ENCODE measurements around the gene SLC16A6. TPM values are rescaled to one million over a fixed set of nuclear protein-coding genes. Genes with fewer than 3 reads are reported as not detected.

SLC16A6 gene
- polyA plus RNA-seq, 1 of the 3 experiments (the other 2 are of a cell fraction), result not detected

DNA sequence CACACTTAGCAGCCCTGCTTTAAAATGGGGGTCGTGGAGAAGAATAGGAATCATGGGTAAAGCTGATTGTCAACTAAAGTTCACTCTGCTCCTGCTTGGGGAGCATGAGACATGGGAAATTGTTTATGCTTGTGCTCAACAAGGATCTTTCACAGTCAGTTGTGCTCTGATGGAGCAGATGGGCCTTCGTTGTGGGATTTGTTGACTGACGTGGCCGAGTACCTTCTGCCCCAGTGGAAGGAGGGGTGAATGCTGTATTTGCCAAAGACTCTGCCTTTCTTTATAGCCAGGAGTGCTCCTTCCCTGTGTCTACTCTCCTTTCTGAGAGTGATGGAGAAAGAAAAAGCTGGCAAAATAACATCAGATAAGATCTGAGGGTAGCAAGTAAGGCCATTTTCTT lies 11.7 kb upstream of the SLC16A6 start:
- Histone ChIP-seq H2AFZ (ENCODE audit: low read depth) (no peak overlapping the region), H3F3A (replicated peaks; ENCODE audit: insufficient read depth) (no peaks in the 10 kb centered on the region), H3K79me2 (ENCODE audit: insufficient read depth) (no peaks in the 10 kb centered on the region), H3K27ac (ENCODE audit: low read depth in 2 of 2, low read length in 1 of 2) (no peak overlapping the region), H3K9me3 (no peaks in the 10 kb centered on the region), H3K9ac (no peak overlapping the region), H3K4me1 (ENCODE audit: control insufficient read depth in 1 of 2, insufficient read depth in 2 of 2, low read depth in 1 of 2, low read length in 1 of 2) (no peaks in the 10 kb centered on the region; a peak in 1 of 4 replicates), H3K27me3 (ENCODE audit: insufficient read depth) (peaks cover 5% of the 10 kb centered on the region; the same call in 1 of the 2 replicates), H4K20me1 (ENCODE audit: insufficient read depth) (no peaks in the 10 kb centered on the region), H3K4me2 (no peak overlapping the region), H3K36me3 (replicated peaks in 1 of 2; ENCODE audit: control insufficient read depth in 1 of 2, insufficient read depth in 2 of 2, low read length in 1 of 2) (no peaks in the 10 kb centered on the region), H3K9me2 (no peaks in the 10 kb centered on the region), H3K4me3 (ENCODE audit: low read depth in 2 of 2, low read length in 1 of 2) (no peak overlapping the region)
- no peak for TF ChIP-seq GABPA (IDR thresholded peaks at IDR 0.05; ENCODE audit: low read depth)
- TF ChIP-seq POLR2AphosphoS5 (IDR thresholded peaks at IDR 0.05; ENCODE audit: low read depth, low read length), result no peak
- TF ChIP-seq RFX5 (IDR thresholded peaks at IDR 0.05; ENCODE audit: low read length), result no peak
- TF ChIP-seq, protein P1, sequence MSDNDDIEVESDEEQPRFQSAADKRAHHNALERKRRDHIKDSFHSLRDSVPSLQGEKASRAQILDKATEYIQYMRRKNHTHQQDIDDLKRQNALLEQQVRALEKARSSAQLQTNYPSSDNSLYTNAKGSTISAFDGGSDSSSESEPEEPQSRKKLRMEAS (IDR thresholded peaks at IDR 0.05; ENCODE audit: low read depth), result no peak
- TF ChIP-seq, protein P2, sequence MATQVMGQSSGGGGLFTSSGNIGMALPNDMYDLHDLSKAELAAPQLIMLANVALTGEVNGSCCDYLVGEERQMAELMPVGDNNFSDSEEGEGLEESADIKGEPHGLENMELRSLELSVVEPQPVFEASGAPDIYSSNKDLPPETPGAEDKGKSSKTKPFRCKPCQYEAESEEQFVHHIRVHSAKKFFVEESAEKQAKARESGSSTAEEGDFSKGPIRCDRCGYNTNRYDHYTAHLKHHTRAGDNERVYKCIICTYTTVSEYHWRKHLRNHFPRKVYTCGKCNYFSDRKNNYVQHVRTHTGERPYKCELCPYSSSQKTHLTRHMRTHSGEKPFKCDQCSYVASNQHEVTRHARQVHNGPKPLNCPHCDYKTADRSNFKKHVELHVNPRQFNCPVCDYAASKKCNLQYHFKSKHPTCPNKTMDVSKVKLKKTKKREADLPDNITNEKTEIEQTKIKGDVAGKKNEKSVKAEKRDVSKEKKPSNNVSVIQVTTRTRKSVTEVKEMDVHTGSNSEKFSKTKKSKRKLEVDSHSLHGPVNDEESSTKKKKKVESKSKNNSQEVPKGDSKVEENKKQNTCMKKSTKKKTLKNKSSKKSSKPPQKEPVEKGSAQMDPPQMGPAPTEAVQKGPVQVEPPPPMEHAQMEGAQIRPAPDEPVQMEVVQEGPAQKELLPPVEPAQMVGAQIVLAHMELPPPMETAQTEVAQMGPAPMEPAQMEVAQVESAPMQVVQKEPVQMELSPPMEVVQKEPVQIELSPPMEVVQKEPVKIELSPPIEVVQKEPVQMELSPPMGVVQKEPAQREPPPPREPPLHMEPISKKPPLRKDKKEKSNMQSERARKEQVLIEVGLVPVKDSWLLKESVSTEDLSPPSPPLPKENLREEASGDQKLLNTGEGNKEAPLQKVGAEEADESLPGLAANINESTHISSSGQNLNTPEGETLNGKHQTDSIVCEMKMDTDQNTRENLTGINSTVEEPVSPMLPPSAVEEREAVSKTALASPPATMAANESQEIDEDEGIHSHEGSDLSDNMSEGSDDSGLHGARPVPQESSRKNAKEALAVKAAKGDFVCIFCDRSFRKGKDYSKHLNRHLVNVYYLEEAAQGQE (IDR thresholded peaks at IDR 0.05; ENCODE audit: low read depth, low read length), result no peak
- no peak for TF ChIP-seq ELF1 (IDR thresholded peaks at IDR 0.05)
- TF ChIP-seq JUND (IDR thresholded peaks at IDR 0.05), result no peak
- TF ChIP-seq RAD21 (IDR thresholded peaks at IDR 0.05; ENCODE audit: low read length), result no peak
- no peak for DNase-seq
- POLR2A ChIA-PET, result no interaction called here
- WGBS (ENCODE audit: low lambda C conversion rate), result 13% methylated on average over 4 of the region's 4 CpGs
- CTCF ChIA-PET, result interaction anchor here (1.4 to 2.0 kb wide), 3 partner anchors 10 to 97 kb away, joined by 3 to 4 read pairs (median 3); no protein-coding TSS in a partner anchor

DNA sequence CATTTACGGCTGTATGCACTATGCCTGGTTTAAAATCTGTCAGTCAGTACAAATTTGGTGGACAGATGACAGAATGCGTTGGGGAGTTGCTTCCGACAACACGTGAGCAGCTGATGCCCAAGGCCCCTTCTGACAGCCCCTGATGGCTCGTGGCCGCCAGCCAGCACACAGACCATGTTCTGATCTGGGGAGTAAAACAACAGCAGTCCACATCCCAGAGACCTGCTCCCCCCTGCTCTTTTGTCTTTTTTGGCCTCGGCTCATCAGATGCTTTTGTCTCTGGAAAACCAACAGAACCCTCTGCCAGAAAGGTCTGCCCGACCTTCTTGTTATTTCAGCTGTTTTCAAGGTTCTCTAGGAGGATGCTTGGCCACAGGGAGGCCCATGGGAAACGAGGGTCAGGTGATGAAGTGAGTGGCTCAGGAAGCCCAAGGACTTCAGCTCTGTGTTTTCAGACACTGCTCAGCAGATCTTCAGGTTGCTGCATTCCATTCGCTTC lies 11.2 kb upstream of the SLC16A6 start:
- WGBS (ENCODE audit: low lambda C conversion rate), result 38% methylated on average over 10 of the region's 10 CpGs
- Histone ChIP-seq H3K27ac (ENCODE audit: low read depth in 2 of 2, low read length in 1 of 2) (no peak overlapping the region), H3K9me2 (no peaks in the 10 kb centered on the region), H4K20me1 (ENCODE audit: insufficient read depth) (no peaks in the 10 kb centered on the region), H3K27me3 (ENCODE audit: insufficient read depth) (no peaks in the 10 kb centered on the region; the same call in 1 of the 2 replicates), H3K4me2 (no peak overlapping the region), H3K9me3 (no peaks in the 10 kb centered on the region), H3K4me1 (ENCODE audit: control insufficient read depth in 1 of 2, insufficient read depth in 2 of 2, low read depth in 1 of 2, low read length in 1 of 2) (no peaks in the 10 kb centered on the region; a peak in 1 of 4 replicates), H3K36me3 (replicated peaks in 1 of 2; ENCODE audit: control insufficient read depth in 1 of 2, insufficient read depth in 2 of 2, low read length in 1 of 2) (no peaks in the 10 kb centered on the region), H2AFZ (ENCODE audit: low read depth) (no peak overlapping the region), H3F3A (replicated peaks; ENCODE audit: insufficient read depth) (no peaks in the 10 kb centered on the region), H3K4me3 (ENCODE audit: low read depth in 2 of 2, low read length in 1 of 2) (no peak overlapping the region), H3K9ac (no peak overlapping the region), H3K79me2 (ENCODE audit: insufficient read depth) (no peaks in the 10 kb centered on the region)
- CTCF ChIA-PET, result interaction anchor here (0.6 to 2.0 kb wide), 4 partner anchors 10 to 134 kb away, joined by 3 to 4 read pairs (median 4); no protein-coding TSS in a partner anchor
- POLR2A ChIA-PET, result no interaction called here
- peak; percentile 47 for DNase-seq
- no peak for TF ChIP-seq SMC3 (IDR thresholded peaks at IDR 0.05; ENCODE audit: low read depth, low read length)
- TF ChIP-seq FOSL2 (IDR thresholded peaks at IDR 0.05; ENCODE audit: borderline replicate concordance, low read depth), result no peak
- TF ChIP-seq, protein P3, sequence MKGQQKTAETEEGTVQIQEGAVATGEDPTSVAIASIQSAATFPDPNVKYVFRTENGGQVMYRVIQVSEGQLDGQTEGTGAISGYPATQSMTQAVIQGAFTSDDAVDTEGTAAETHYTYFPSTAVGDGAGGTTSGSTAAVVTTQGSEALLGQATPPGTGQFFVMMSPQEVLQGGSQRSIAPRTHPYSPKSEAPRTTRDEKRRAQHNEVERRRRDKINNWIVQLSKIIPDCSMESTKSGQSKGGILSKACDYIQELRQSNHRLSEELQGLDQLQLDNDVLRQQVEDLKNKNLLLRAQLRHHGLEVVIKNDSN (IDR thresholded peaks at IDR 0.05; ENCODE audit: borderline replicate concordance, low read depth), result no peak
- TF ChIP-seq, protein P4, sequence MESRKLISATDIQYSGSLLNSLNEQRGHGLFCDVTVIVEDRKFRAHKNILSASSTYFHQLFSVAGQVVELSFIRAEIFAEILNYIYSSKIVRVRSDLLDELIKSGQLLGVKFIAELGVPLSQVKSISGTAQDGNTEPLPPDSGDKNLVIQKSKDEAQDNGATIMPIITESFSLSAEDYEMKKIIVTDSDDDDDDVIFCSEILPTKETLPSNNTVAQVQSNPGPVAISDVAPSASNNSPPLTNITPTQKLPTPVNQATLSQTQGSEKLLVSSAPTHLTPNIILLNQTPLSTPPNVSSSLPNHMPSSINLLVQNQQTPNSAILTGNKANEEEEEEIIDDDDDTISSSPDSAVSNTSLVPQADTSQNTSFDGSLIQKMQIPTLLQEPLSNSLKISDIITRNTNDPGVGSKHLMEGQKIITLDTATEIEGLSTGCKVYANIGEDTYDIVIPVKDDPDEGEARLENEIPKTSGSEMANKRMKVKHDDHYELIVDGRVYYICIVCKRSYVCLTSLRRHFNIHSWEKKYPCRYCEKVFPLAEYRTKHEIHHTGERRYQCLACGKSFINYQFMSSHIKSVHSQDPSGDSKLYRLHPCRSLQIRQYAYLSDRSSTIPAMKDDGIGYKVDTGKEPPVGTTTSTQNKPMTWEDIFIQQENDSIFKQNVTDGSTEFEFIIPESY (IDR thresholded peaks at IDR 0.05; ENCODE audit: borderline replicate concordance, low read depth), result no peak
- TF ChIP-seq, protein P5, sequence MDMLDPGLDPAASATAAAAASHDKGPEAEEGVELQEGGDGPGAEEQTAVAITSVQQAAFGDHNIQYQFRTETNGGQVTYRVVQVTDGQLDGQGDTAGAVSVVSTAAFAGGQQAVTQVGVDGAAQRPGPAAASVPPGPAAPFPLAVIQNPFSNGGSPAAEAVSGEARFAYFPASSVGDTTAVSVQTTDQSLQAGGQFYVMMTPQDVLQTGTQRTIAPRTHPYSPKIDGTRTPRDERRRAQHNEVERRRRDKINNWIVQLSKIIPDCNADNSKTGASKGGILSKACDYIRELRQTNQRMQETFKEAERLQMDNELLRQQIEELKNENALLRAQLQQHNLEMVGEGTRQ (IDR thresholded peaks at IDR 0.05; ENCODE audit: borderline replicate concordance, low read depth, low read length), result no peak
- TF ChIP-seq RXRA (IDR thresholded peaks at IDR 0.05; ENCODE audit: borderline replicate concordance, low read depth), result no peak
- no peak for TF ChIP-seq POLR2AphosphoS5 (IDR thresholded peaks at IDR 0.05; ENCODE audit: low read depth, low read length)
- no peak for TF ChIP-seq CHD2 (IDR thresholded peaks at IDR 0.05; ENCODE audit: low read length, partially characterized antibody)
- no peak for TF ChIP-seq EP300 (IDR thresholded peaks at IDR 0.05; ENCODE audit: borderline replicate concordance in 1 of 2, low read depth in 1 of 2, low read length in 1 of 2)
- no peak for TF ChIP-seq JUND (IDR thresholded peaks at IDR 0.05)
- TF ChIP-seq, protein P6, sequence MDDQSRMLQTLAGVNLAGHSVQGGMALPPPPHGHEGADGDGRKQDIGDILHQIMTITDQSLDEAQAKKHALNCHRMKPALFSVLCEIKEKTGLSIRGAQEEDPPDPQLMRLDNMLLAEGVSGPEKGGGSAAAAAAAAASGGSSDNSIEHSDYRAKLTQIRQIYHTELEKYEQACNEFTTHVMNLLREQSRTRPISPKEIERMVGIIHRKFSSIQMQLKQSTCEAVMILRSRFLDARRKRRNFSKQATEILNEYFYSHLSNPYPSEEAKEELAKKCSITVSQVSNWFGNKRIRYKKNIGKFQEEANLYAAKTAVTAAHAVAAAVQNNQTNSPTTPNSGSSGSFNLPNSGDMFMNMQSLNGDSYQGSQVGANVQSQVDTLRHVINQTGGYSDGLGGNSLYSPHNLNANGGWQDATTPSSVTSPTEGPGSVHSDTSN (IDR thresholded peaks at IDR 0.05), result no peak
- TF ChIP-seq TCF12 (IDR thresholded peaks at IDR 0.05), result no peak
- no peak for TF ChIP-seq FOXM1 (IDR thresholded peaks at IDR 0.05; ENCODE audit: low read depth)
